H4 (cell line): ENCODE results near the gene MLYCD. TPM values are rescaled to one million over a fixed set of nuclear protein-coding genes. Genes with fewer than 3 reads are reported as not detected.
A peak's percentile ranks its signal among the peaks of the same experiment; 100 is the strongest.

Source experiments
- DNase-seq: peaks from one replicate; pipeline ENCODE4 v3.0.0-alpha.2; 2015; ENCODE audit warnings: low spot score
- total RNA-seq: library from RNA; depleted of rRNA; stranded (reverse); fragments of >200 nt; shearing (Covaris generic); gene quantifications from 2 replicates; pipeline ENCODE4 v1.2.3, GENCODE V29; 2014

The MLYCD gene
- total RNA-seq, 1 experiment from 2014 or later, result 1.7 TPM

GRCh38 chr16:83925957-83926725 lies 27.2 kb downstream of the MLYCD start:
- no peak for DNase-seq

GRCh38 chr16:83926726-83927397 lies 27.9 kb downstream of the MLYCD start:
- peak; percentile 61 for DNase-seq

- no peak for DNase-seq
These were observed 29.6 kb downstream of the MLYCD start for GRCh38 chr16:83928341-83929055.

- no peak for DNase-seq
These were observed 31.1 kb downstream of the MLYCD start for GRCh38 chr16:83929811-83930555.

GRCh38 chr16:83930730-83931500 lies 32.0 kb downstream of the MLYCD start:
- DNase-seq, result no peak

GRCh38 chr16:83931556-83931955 lies 32.6 kb downstream of the MLYCD start:
- no peak for DNase-seq

GRCh38 chr16:83932304-83932703 lies 33.4 kb downstream of the MLYCD start:
- no peak for DNase-seq

- DNase-seq, result no peak
These were observed 34.2 kb downstream of the MLYCD start for GRCh38 chr16:83932955-83933673.

GRCh38 chr16:83933885-83934683 lies 35.2 kb downstream of the MLYCD start:
- no peak for DNase-seq

- no peak for DNase-seq
These were observed 35.7 kb downstream of the MLYCD start for GRCh38 chr16:83934684-83934977.

GRCh38 chr16:83935005-83935857 lies 36.3 kb downstream of the MLYCD start:
- DNase-seq, result no peak

GRCh38 chr16:83935858-83936255 lies 36.9 kb downstream of the MLYCD start:
- DNase-seq, result no peak

- no peak for DNase-seq
These were observed 37.8 kb downstream of the MLYCD start for GRCh38 chr16:83936581-83937165.

GRCh38 chr16:83937267-83937666 lies 38.4 kb downstream of the MLYCD start:
- no peak for DNase-seq

- no peak for DNase-seq
These were observed 39.3 kb downstream of the MLYCD start for GRCh38 chr16:83937922-83938885.

- no peak for DNase-seq
These were observed 40.4 kb downstream of the MLYCD start for GRCh38 chr16:83939266-83939855.

- no peak for DNase-seq
These were observed 41.2 kb downstream of the MLYCD start for GRCh38 chr16:83940119-83940518.
